Anterior cingulate cortex (tissue), 58 donors: ENCODE results near the gene SPNS3.

ENCODE experiments used
- DNase-seq, 58 donors: peaks; one replicate each; lab custom pipeline; 2025; lab: John Stamatoyannopoulos, UW

Gene SPNS3

GRCh38 chr17:4463818-4464476 is 30.2 kb downstream of the SPNS3 start:
- DNase-seq = peak in 25 of 58 donors; percentile 7 to 75 (median 29)

GRCh38 chr17:4465786-4466185 is 32.0 kb downstream of the SPNS3 start:
- no peak for DNase-seq

- DNase-seq = no peak
Observed at GRCh38 chr17:4467287-4467686, 33.5 kb downstream of the SPNS3 start.

- DNase-seq = no peak
Observed at GRCh38 chr17:4469552-4469951, 35.8 kb downstream of the SPNS3 start.

DNA sequence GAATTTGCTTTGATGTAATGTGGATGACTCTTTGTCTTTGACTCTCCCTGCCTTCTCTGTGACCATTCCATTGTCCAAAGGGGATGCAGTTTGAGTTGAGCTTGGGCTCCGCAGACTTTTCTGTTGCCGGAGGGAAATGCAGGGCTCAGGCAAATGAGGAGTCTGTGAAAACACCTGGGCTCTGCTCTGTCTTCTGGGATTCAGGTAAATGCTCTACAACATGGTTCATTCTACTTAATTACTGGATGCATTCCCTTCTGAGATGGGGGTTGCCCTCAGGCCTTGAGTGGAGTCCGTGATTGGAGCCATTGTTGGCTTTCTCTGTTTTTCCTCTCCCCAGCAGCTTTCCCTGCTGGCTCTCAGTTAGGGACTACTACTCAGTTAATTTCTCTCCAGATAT is 38.5 kb downstream of the SPNS3 start:
- DNase-seq = no peak

DNA sequence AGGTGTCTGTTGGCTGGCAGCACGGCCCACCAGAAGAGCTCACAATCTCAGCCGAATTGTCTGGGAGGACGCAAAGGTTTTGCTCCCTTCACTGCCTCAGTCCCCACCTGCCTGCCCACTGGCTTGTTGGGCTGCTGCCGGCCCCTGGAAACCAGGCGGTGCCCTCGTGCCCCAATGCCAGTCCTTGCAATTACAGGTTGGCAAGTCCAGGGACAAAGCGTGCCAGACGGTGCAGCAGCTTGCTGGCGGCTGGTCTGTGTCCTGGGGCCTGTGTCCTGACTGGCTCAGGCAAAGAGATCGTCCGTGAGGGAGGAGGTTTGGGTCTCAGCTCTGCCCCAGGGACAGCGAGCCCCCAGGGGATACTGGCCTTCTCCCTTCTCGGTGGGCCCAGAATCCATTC is 40.4 kb downstream of the SPNS3 start:
- DNase-seq = peak in 10 of 58 donors; percentile 6 to 43 (median 14)

DNA sequence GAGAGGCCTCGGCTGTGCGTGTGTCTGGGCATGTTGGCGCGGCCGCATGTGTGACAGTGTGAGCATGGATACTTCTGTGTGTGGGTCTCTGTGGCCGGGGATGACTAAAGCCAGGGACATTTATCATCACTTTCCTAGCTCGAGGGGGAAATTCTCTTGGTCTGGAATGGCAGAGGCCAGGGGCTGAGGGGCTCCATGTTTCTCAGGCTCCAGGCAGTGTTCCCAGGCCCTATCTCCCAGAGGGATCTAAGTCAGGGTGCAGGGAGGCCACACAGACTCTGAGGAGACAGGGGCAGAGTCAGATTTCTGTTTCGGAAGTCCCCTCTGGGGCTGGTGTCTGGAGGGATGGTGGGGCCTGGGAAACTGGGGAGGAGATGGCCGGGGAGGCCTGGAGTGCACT is 41.3 kb downstream of the SPNS3 start:
- no peak for DNase-seq

GRCh38 chr17:4475463-4475862 is 41.7 kb downstream of the SPNS3 start:
- no peak for DNase-seq

DNA sequence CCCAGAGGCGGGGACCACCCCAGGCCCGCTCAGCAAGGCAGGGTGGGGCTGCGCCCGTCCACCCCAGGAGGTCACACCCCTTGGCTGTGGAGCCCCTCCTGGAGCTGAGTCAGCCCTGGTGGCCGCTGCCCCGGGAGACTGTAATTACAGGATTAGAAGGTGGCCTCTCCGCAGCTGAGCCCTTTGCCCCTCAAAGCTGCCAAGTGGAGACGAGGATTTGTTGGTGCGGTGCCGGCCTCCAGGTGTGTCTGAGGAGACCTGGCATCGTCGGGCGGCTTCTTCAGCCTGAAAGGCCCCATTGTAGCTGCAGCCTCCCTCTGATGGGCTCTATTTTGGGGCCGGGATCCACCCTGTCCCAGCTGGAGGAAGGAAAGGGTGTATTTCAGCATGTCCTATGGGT is 42.3 kb downstream of the SPNS3 start:
- no peak for DNase-seq

GRCh38 chr17:4476511-4477070 is 42.9 kb downstream of the SPNS3 start:
- no peak for DNase-seq

DNA sequence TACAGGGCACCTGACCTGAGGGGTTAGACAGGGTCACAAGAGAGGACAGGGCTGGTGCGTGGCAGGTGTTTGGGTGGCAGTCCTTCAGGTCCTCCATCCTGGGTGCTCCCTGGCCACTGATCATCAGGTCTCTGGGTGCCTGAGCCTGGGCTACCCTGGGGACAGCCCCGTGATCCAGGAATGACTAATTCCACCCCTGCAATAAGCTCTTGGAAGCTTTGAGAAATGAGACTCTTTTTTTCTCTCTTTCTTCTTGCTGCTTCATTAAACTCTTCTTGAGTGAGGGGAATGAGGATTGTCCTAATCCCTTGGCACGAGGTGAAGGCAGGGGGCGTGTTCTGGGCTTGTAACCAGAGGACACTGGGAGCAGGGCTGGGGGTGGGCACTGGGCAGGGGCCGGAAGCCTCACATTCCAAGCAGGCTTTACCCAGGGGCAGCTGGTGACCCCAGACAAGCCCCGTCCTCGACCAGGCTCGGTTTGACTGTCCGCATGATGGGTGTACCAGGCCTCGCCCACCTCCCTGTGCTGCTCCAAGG is 43.6 kb downstream of the SPNS3 start:
- DNase-seq = no peak

- no peak for DNase-seq
Observed at GRCh38 chr17:4478318-4478830, 44.6 kb downstream of the SPNS3 start.

- no peak for DNase-seq
Observed at GRCh38 chr17:4479340-4479981, 45.7 kb downstream of the SPNS3 start.

GRCh38 chr17:4479982-4480751 is 46.4 kb downstream of the SPNS3 start:
- no peak for DNase-seq

GRCh38 chr17:4480929-4481898 is 47.5 kb downstream of the SPNS3 start:
- DNase-seq = no peak

GRCh38 chr17:4482338-4483011 is 48.7 kb downstream of the SPNS3 start:
- no peak for DNase-seq

DNA sequence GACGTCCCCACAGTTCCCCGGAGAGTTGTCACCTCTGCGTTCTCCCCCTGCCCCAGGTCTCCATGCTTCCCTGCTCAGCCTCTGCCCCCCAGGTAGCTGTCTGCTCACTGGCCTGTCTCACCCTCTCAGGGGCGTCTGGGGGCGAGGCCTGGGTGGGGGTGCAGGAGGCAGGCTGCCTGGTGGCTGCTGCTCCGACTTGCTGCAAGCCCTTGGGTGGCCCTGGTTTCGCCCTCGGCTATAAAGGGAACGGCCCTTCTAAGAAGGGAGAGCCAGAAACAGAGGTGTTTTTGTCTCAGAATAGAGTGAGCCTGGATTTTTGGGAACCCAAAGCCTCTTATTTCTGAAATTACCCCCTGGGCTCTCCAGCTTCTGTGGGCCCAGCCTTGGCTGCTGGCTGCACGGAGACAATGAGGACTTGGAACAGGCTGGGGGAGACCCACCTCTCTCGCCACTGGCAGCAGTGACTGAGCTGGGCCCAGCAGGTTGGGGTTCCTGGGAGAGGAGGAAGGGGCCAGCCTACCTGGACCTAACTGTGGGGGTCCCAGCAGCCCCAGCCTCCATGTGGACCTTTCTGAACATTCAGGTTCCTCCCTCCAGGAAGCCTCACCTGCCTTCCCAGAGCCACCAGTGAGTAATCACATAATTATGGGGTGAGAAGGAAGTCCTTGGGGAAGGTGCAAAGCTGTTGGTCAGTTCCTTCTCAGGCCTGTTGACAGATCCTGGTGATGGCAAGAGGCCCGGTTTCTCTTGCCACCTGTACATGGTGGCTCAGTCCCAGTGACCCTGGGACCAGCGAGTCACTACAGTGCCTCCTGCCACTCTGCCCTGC is 49.5 kb downstream of the SPNS3 start:
- DNase-seq = no peak
